Chondrocyte (in vitro differentiated cells): ENCODE results near the gene UQCRC1. TPM values are rescaled to one million over a fixed set of nuclear protein-coding genes. Genes with fewer than 3 reads are reported as not detected.
A peak's percentile ranks its signal among the peaks of the same experiment; 100 is the strongest.

Source experiments
- DNase-seq: peaks from one replicate; pipeline ENCODE4 v3.0.0; 2021; ENCODE audit warnings: mixed read lengths, low spot score
- H3K27ac Mint-ChIP-seq: one replicate; pipeline ENCODE4 v1.8.0; 2021; ENCODE audit warnings: mild to moderate bottlenecking, moderate library complexity, mixed read lengths; ENCODE audit not compliant: unreplicated experiment
- H3K27me3 Mint-ChIP-seq: 2 replicates; pipeline ENCODE4 v1.8.0; 2021; ENCODE audit warnings: low read depth, mixed read lengths
- H3K36me3 Mint-ChIP-seq: 2 replicates; pipeline ENCODE4 v1.8.0; 2021; ENCODE audit warnings: low read depth, mixed read lengths
- H3K4me1 Mint-ChIP-seq: 2 replicates; pipeline ENCODE4 v1.8.0; 2021; ENCODE audit warnings: low read depth, mild to moderate bottlenecking, mixed read lengths
- H3K4me3 Mint-ChIP-seq: one replicate; pipeline ENCODE4 v1.8.0; 2021; ENCODE audit warnings: mild to moderate bottlenecking, moderate library complexity, mixed read lengths; ENCODE audit not compliant: unreplicated experiment
- H3K9me3 Mint-ChIP-seq: 2 replicates; pipeline ENCODE4 v1.8.0; 2021; ENCODE audit warnings: low read depth, mixed read lengths
- total RNA-seq: library from RNA; stranded (reverse); gene quantifications from 3 replicates; pipeline ENCODE4 v1.2.1, GENCODE V29; 2021
- TF ChIP-seq, protein P1 (sequence below): fragments of 200-600 bp; sonication (generic); IDR thresholded peaks from 2 replicates; pipeline ENCODE4 v1.5.0; 2021; ENCODE audit warnings: antibody characterized with exemption, mild to moderate bottlenecking, moderate library complexity

The UQCRC1 gene
- total RNA-seq, 1 donor from 2014 or later: 258 TPM

DNA sequence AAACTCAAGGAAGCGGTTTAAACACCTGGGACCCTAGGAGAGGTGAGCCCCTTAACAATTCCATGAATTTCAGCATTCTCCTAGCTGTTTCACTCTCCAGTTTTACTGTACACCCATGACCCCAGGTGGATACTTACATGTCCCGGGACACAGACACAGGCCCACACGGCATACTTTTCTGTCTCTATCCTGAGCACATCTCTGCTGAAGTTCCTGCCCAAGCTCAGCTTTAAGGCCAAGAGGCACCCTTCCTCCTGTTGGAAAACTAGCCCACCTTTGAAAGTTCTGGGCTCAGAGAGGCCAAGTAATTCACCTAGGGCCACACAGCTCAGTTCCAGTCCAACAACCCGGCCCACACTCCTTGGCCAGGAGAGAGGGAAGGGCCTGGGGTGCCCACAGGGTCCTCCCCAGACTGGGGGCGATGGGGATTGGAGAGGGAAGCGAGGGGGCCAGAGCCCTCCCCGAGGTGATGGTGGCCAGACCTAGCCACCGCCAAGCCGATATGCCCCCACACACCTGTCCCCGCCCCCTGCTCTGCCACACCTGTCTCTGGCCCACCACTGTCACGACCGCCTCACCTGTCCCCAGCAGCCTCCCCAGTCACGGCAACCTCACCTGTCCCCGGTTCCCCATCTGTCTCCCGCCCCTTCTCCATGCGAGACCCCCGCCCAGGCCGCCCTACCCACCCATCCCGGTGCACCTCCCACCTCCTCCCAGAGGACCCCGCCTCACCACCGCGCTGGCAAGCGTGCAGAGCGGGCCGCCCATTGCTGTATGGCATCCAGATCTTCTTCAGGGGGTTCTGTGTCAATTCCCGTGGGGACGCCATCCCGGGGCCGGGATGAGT is 53.3 kb downstream of the UQCRC1 start:
- Mint-ChIP-seq H3K4me3 (peak overlapping the region; percentile 82), H3K9me3 (no peaks in the 10 kb centered on the region), H3K36me3 (no peaks in the 10 kb centered on the region), H3K4me1 (peaks cover 62% of the 10 kb centered on the region), H3K27me3 (no peaks in the 10 kb centered on the region), H3K27ac (peak overlapping the region; percentile 90)
- no peak for DNase-seq
- TF ChIP-seq, protein P1, sequence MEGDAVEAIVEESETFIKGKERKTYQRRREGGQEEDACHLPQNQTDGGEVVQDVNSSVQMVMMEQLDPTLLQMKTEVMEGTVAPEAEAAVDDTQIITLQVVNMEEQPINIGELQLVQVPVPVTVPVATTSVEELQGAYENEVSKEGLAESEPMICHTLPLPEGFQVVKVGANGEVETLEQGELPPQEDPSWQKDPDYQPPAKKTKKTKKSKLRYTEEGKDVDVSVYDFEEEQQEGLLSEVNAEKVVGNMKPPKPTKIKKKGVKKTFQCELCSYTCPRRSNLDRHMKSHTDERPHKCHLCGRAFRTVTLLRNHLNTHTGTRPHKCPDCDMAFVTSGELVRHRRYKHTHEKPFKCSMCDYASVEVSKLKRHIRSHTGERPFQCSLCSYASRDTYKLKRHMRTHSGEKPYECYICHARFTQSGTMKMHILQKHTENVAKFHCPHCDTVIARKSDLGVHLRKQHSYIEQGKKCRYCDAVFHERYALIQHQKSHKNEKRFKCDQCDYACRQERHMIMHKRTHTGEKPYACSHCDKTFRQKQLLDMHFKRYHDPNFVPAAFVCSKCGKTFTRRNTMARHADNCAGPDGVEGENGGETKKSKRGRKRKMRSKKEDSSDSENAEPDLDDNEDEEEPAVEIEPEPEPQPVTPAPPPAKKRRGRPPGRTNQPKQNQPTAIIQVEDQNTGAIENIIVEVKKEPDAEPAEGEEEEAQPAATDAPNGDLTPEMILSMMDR: no peak

DNA sequence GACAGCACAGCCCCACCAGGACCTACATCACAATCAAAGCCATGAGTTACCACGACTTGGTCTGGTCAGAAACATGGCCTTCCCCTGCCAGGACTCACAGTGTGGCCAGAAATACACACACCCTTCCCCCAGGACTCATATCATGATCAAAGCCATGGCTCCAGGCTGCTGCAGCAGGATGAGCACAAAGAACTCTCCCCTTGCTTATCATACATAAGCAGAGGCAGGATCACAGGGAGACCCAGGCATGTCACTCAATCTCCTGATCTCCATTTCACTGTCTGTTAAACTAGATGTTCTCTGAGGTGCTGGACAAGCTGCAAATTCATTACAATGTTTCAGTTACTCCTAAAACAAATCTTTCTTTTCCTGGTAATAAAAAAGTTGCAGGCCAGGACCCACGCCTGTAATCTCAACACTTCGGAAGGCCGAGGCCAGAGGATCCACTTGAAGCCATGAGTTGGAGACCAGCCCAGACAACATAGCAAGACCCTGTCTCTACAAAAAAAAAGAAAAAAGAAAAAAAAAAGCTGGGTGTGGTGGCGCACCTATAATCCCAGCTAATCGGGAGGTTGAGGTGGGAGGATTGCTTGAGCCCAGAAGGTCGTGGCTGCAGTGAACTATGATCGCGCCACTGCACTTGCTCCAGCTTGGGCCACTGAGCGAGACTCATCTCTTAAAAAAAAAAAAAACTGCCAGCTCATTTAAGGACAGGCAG is 54.1 kb downstream of the UQCRC1 start:
- no peak for DNase-seq
- Mint-ChIP-seq H3K27me3 (no peaks in the 10 kb centered on the region), H3K9me3 (no peaks in the 10 kb centered on the region), H3K27ac (no peak overlapping the region), H3K4me3 (peak overlapping the region; percentile 82), H3K4me1 (peaks cover 54% of the 10 kb centered on the region), H3K36me3 (no peaks in the 10 kb centered on the region)
- TF ChIP-seq, protein P1: no peak

DNA sequence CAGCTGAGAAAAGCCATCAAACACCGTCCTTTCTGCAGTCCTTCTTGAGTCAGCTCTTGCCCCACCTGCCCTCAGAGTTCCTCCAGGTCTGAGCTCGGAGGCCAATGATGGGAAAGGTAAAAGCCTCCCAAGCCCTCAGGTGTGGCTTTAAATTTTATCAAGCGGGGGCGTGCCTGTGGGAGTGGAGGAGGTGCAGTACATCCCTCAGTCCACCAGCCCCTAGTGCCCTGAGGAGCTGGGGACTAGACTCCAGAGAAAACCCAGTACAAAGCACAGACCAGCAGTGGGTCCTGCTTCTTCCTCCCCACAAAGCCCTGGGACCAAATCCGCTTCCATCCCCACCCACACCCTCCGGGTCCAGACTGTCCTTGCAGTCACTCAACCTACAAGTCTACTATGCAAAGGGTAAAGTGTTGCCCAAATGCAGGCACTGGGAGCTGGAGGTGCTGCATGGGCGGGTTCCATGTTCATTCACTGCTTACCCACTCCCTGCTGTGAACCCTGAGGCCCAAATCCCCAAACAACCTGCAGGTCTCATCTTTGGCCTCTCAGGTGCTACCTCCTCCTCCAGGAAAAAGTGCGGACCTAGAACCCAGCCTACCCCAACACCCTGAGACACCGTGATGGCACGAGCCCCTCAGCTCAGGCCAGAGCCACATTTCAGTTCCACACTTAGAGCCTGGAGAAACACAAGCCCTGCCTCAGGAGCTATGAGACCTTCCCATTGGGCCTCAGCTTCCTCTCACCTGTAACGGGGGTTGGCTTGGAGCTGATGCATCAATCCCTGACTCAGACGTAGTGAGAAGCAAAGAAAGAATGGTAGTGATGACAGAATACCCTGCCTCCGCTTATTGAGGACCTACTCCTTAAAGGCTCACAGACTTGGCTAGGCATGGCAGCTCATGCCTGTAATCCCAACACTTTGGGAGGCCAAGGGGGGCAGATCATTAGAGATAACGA is 55.3 kb downstream of the UQCRC1 start:
- no peak for DNase-seq
- no peaks in the 10 kb centered on the region for H3K9me3 Mint-ChIP-seq
- peaks cover 42% of the 10 kb centered on the region for H3K4me1 Mint-ChIP-seq
- peak overlapping the region; percentile 6 for H3K4me3 Mint-ChIP-seq
- no peaks in the 10 kb centered on the region for H3K36me3 Mint-ChIP-seq
- no peaks in the 10 kb centered on the region for H3K27me3 Mint-ChIP-seq
- H3K27ac Mint-ChIP-seq: no peak overlapping the region
- TF ChIP-seq, protein P1: no peak

DNA sequence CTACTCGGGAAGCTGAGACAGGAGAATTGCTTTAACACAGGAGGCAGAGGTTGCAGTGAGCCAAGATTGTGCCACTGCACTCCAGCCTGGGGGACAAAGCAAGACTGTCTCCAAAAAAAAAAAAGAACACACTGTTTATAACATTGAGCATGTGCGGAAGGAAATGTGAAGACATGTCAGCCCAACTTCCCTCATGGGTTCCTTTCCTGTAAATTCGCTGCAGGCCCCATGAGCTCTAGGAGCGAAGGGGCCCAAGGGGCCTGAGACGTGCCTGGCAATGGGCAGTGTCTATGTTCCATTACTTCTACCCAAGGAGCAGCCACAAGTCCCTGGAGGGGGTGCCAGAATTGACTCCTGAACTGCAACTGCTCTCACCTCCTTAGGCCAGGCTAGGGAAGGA is 56.1 kb downstream of the UQCRC1 start:
- no peaks in the 10 kb centered on the region for H3K27me3 Mint-ChIP-seq
- H3K36me3 Mint-ChIP-seq: peaks cover 3% of the 10 kb centered on the region
- H3K4me1 Mint-ChIP-seq: peaks cover 37% of the 10 kb centered on the region
- no peaks in the 10 kb centered on the region for H3K9me3 Mint-ChIP-seq
- DNase-seq: no peak
- TF ChIP-seq, protein P1: no peak
- no peak overlapping the region for H3K4me3 Mint-ChIP-seq
- no peak overlapping the region for H3K27ac Mint-ChIP-seq
